GM10248 (cell line): ENCODE results near the gene THSD7A.

Experiments
- CTCF ChIA-PET: fragments of 300-600 bp; sonication (Branson Sonifier 250); formaldehyde crosslinking; extraction: SDS; loops from one replicate; lab custom pipeline; 2021; ENCODE audit warnings: antibody characterized with exemption; lab: Yijun Ruan, JAX
- POLR2A ChIA-PET: fragments of 350-650 bp; sonication (Branson Sonifier 250); formaldehyde crosslinking; extraction: SDS; loops from one replicate; lab custom pipeline; 2020; ENCODE audit warnings: antibody characterized with exemption; lab: Yijun Ruan, JAX
- DNase-seq: peaks from one replicate; pipeline ENCODE4 v3.0.0; 2012; ENCODE audit errors: extremely low spot score
- CTCF ChIP-seq: IDR thresholded peaks from 2 replicates; pipeline ENCODE4 v1.5.1; 2012; ENCODE audit warnings: mild to moderate bottlenecking, low read depth; ENCODE audit errors: extremely low read depth, missing control alignments, control extremely low read depth

The THSD7A gene

DNA sequence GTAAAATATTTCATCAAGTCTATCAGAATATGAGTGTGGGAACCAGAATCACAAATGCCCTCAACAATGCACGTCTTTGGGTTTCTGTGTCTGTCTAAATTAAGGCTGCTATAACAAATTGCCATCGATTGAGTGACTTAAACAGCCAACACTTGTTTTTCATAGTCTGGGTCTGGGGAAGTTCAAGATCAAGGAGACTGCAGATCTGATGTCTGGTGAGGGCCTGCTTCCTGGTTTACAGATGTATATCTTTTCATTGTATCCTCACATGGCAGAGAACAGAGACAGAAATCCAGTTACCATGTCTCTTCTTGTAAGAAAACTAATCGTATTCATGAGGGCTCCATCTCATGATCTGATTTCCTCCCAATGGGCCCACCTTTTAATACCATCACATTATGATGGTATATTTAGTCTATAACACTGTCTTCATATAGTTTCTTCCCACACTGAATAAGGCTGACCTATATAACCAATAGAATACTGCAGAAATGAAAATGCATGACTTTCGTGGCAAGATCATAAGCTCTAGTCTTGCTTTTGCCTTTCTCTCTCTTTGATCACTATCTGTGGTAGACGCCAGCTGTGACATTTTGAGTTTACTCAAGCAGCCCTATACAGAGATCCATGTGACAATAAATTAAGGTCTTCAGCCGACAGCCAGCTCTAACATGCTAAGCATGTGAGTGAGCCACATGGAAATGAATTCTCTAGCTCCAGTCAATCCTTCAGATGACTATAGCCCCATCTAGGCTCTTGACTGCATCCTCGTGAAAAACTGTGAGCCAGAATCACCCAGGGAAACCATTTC lies 51.9 kb downstream of the THSD7A start:
- CTCF ChIA-PET = no interaction called here
- no peak for TF ChIP-seq CTCF
- POLR2A ChIA-PET = no interaction called here
- DNase-seq = no peak

DNA sequence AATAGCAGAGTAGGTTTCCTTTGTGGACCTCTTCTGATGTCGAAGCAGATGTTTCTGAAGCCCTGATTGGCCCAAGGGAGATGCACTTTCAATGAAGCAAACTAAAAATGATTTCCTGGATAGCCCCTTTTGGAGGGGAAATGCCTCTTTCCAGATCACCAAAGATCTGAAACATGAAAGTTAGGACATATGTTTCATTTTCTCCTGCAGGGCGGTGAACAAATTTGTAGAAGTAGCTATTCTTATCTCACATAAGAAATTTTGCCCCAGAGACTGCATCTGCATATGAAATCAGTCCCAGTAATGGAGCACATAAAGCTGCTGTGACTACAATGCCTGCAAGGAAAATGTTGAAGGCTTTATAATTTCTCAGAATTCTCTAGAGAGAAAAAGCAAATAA lies 56.0 kb downstream of the THSD7A start:
- no peak for DNase-seq
- ChIA-PET POLR2A (no interaction called here), CTCF (no interaction called here)
- TF ChIP-seq CTCF = no peak

- ChIA-PET POLR2A (no interaction called here), CTCF (no interaction called here)
- no peak for TF ChIP-seq CTCF
- DNase-seq = no peak
Observed at GRCh38 chr7:11775401-11775800, 56.6 kb downstream of the THSD7A start.

GRCh38 chr7:11768263-11768662 lies 63.7 kb downstream of the THSD7A start:
- DNase-seq = no peak
- ChIA-PET CTCF (no interaction called here), POLR2A (no interaction called here)
- no peak for TF ChIP-seq CTCF

- DNase-seq = no peak
- ChIA-PET CTCF (no interaction called here), POLR2A (no interaction called here)
- TF ChIP-seq CTCF = no peak
Observed at GRCh38 chr7:11767148-11767547, 64.8 kb downstream of the THSD7A start.

GRCh38 chr7:11760372-11760771 lies 71.6 kb downstream of the THSD7A start:
- no peak for TF ChIP-seq CTCF
- POLR2A ChIA-PET = no interaction called here
- CTCF ChIA-PET = no interaction called here
- no peak for DNase-seq
